Neuronal stem cell (in vitro differentiated cells): ENCODE results near the gene NLGN2.

Source experiments
- DNase-seq: peaks from one replicate; pipeline ENCODE4 v3.0.0-alpha.2; 2013; ENCODE audit warnings: low spot score
- H2AFZ ChIP-seq: one replicate; pipeline ENCODE4 v1.6.1; 2013; ENCODE audit warnings: mild to moderate bottlenecking, low read length, inconsistent platforms
- H2AK5ac ChIP-seq: 2 replicates; pipeline ENCODE4 v1.6.1; 2013; ENCODE audit warnings: low read depth, mild to moderate bottlenecking, inconsistent platforms, low read length, moderate library complexity, mixed read lengths
- H2BK120ac ChIP-seq: 2 replicates; pipeline ENCODE4 v1.6.1; 2013; ENCODE audit warnings: low read depth, mild to moderate bottlenecking, inconsistent platforms, low read length, moderate library complexity, mixed read lengths
- H2BK12ac ChIP-seq: one replicate; pipeline ENCODE4 v1.6.1; 2013; ENCODE audit warnings: low read length, inconsistent platforms
- H2BK15ac ChIP-seq: 2 replicates; pipeline ENCODE4 v1.6.1; 2013; ENCODE audit warnings: mild to moderate bottlenecking, low read length, inconsistent platforms, mixed read lengths
- H2BK5ac ChIP-seq: one replicate; pipeline ENCODE4 v1.6.1; 2013; ENCODE audit warnings: inconsistent platforms, mild to moderate bottlenecking, low read length, moderate library complexity
- H3K14ac ChIP-seq: one replicate; pipeline ENCODE4 v1.6.1; 2013; ENCODE audit warnings: low read length, inconsistent platforms
- H3K18ac ChIP-seq: 2 replicates; pipeline ENCODE4 v1.6.1; 2013; ENCODE audit warnings: low read length, inconsistent platforms
- H3K23ac ChIP-seq: 2 replicates; pipeline ENCODE4 v1.6.1; 2013; ENCODE audit warnings: low read depth, mild to moderate bottlenecking, mixed read lengths, low read length, inconsistent platforms; ENCODE audit not compliant: poor library complexity
- H3K27ac ChIP-seq: replicated peaks from 3 replicates; pipeline ENCODE4 v1.5.1; 2013; ENCODE audit warnings: low read length, inconsistent platforms
- H3K27me3 ChIP-seq, 3 experiments: 2 replicates each; pipeline ENCODE4 v1.6.1; 2013; ENCODE audit warnings: low read length in 3 of 3, mild to moderate bottlenecking in 2 of 3, inconsistent platforms in 1 of 3, low read depth in 1 of 3, mixed read lengths in 1 of 3, moderate library complexity in 1 of 3; ENCODE audit not compliant: control insufficient read depth in 3 of 3, insufficient read depth in 3 of 3
- H3K36me3 ChIP-seq, 2 donors: replicated peaks in 1 of 2; 2 replicates each; pipeline ENCODE4 v1.6.1; 2013; ENCODE audit warnings: low read length in 2 of 2; ENCODE audit not compliant: control insufficient read depth in 2 of 2, insufficient read depth in 2 of 2
- H3K4ac ChIP-seq: 2 replicates; pipeline ENCODE4 v1.6.1; 2013; ENCODE audit warnings: inconsistent platforms, mild to moderate bottlenecking, low read length, moderate library complexity
- H3K4me1 ChIP-seq, 2 donors: 1 replicate in 1 of 2; 2 replicates in 1 of 2; pipeline ENCODE4 v1.6.1; 2013; ENCODE audit warnings: low read length in 2 of 2, low read depth in 1 of 2; ENCODE audit not compliant: control insufficient read depth in 2 of 2, insufficient read depth in 1 of 2
- H3K4me2 ChIP-seq: one replicate; pipeline ENCODE4 v1.6.1; 2013; ENCODE audit warnings: mild to moderate bottlenecking, low read length, inconsistent platforms; ENCODE audit not compliant: insufficient read depth, poor library complexity, severe bottlenecking
- H3K4me3 ChIP-seq, 2 donors: 2 replicates each; pipeline ENCODE4 v1.5.1; 2013; ENCODE audit warnings: low read length in 2 of 2, mild to moderate bottlenecking in 2 of 2, inconsistent platforms in 1 of 2, moderate library complexity in 1 of 2
- H3K79me1 ChIP-seq: one replicate; pipeline ENCODE4 v1.6.1; 2013; ENCODE audit warnings: low read depth, mild to moderate bottlenecking, inconsistent platforms, low read length, moderate library complexity
- H3K9ac ChIP-seq: one replicate; pipeline ENCODE4 v1.6.1; 2013; ENCODE audit warnings: mild to moderate bottlenecking, low read depth, low read length, inconsistent platforms; ENCODE audit not compliant: poor library complexity
- H3K9me3 ChIP-seq, 2 donors: replicated peaks in 1 of 2; 2 replicates each; pipeline versions ENCODE3 to v1.6.1; 2013; ENCODE audit warnings: low read length in 2 of 2, mild to moderate bottlenecking in 2 of 2, inconsistent platforms in 1 of 2, low read depth in 1 of 2, mixed read lengths in 1 of 2, moderate library complexity in 1 of 2; ENCODE audit not compliant: control insufficient read depth in 2 of 2, insufficient read depth in 1 of 2
- H4K8ac ChIP-seq: one replicate; pipeline ENCODE4 v1.6.1; 2013; ENCODE audit warnings: low read depth, mild to moderate bottlenecking, inconsistent platforms, low read length, moderate library complexity
- H4K91ac ChIP-seq: one replicate; pipeline ENCODE4 v1.6.1; 2013; ENCODE audit warnings: low read length, low read depth, mild to moderate bottlenecking, inconsistent platforms; ENCODE audit not compliant: poor library complexity
- WGBS, 2 donors: extraction: QIAGEN DNeasy Blood & Tissue Kit; methylation state at CpG; one replicate each; pipeline ENCODE4 v1.1.7; 2013; ENCODE audit warnings: missing lambda C conversion rate in 2 of 2, mixed read lengths in 1 of 2; ENCODE audit not compliant: insufficient read length in 2 of 2, insufficient replicate concordance in 1 of 2; ENCODE audit errors: extremely low coverage in 2 of 2; 5-methylcytosine and 5-hydroxymethylcytosine counted together

Gene NLGN2

DNA sequence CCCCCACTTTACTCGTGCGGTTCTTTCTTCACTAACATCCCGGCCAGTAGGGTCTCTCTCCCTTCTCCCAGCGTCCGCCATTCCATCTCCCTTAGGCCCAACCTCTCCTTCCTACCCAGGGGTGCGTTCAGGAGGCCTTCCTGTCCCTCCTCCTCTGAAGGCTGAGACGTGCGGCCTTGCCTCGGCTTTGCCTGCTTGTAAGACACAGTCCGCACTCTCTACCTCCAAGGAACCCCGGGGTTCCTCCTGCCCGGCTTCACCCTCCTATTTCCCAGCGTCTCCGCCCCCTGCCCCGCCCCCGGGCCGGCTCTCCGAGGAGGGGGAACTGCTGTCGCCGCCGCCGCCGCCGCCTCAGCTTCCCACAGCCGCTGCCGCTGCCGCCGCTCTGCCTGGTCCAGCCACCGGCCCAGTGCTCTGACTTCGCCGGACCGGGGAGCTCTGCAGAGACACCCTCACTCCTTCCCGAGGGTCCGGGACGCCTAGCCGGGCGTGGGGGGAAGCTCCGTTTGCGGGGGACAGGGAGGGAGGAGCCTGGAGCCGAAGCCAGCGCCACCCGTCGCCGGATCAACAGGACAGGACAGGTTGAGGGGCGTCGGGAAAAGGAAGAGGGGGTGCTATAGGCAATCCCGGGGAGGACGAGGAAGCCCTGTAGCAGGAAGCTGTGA, 30.4 kb downstream of the NLGN2 start:
- Histone ChIP-seq H4K91ac (no peak overlapping the region), H3K27ac (no peak overlapping the region), H3K14ac (peak overlapping the region; percentile 99), H3K4ac (no peak overlapping the region), H3K9me3 (peaks cover 0 to 4% of the 10 kb centered on the region in 2 donors), H3K79me1 (no peaks in the 10 kb centered on the region), H2BK5ac (no peak overlapping the region), H3K4me2 (peak overlapping the region; percentile 93), H2AFZ (peak overlapping the region; percentile 96), H3K36me3 (no peaks in the 10 kb centered on the region), H2BK120ac (no peak overlapping the region), H2BK12ac (no peak overlapping the region), H3K27me3 (peaks cover 29 to 47% (median 38%) of the 10 kb centered on the region in 3 experiments), H3K23ac (peak overlapping the region; percentile 89), H2AK5ac (peak overlapping the region; percentile 19), H3K18ac (peak overlapping the region; percentile 95), H3K4me3 (peak overlapping the region; percentile 45 to 75), H2BK15ac (peak overlapping the region; percentile 95), H3K4me1 (peaks cover 25 to 29% of the 10 kb centered on the region in 2 donors), H4K8ac (no peak overlapping the region), H3K9ac (peak overlapping the region; percentile 84)
- no CpG with 5 or more reads among the region's 48 CpGs for WGBS, 2 donors
- DNase-seq: peak; percentile 58

DNA sequence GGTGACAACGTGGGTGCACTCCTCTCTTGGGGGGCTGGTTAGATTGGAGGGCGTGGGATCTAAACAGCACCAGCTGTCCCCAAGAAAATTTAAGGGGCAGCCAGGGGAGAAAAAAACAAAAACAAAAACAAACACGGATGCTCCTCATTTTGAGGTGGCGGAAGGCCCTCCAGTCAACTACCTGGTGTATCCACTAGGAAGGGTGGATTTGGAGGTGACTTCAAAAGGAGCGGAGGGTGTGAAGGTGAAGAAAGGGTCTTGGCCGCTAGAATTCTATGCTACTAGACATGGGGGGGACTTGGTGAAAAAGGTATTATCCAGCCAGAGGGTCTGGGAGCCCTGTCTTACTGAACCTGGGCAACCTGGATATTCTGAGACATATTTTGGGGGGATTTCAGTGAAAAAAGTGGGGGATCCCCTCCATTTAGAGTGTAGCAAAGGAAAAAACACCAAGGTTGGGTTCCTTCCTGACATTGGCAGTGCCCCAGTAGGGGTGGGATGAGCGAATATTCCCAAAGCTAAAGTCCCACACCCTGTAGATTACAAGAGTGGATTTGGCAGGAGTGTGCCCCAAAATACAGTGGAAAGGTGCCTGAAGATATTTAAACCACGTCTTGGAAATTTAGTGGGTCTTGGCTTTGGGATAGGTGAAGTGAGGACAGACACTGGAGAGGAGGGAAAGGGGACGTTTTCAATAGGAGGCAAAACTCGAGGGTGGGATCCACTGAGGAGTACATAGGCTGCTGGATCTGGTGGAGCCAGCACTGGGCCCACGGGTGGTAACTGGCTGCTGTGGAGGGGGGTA, 31.2 kb downstream of the NLGN2 start:
- no peak overlapping the region for H4K8ac ChIP-seq
- no peak overlapping the region for H2BK5ac ChIP-seq
- H2BK12ac ChIP-seq: no peak overlapping the region
- H2AFZ ChIP-seq: peak overlapping the region; percentile 96
- no peak overlapping the region for H3K4ac ChIP-seq
- peak overlapping the region; percentile 75 to 96 for H3K4me3 ChIP-seq
- H3K18ac ChIP-seq: peak overlapping the region; percentile 95
- peak overlapping the region; percentile 89 for H3K23ac ChIP-seq
- no CpG with 5 or more reads among the region's 11 CpGs for WGBS, 2 donors
- H2BK120ac ChIP-seq: no peak overlapping the region
- H3K9me3 ChIP-seq: peaks cover 0 to 4% of the 10 kb centered on the region in 2 donors
- peaks cover 29 to 49% (median 42%) of the 10 kb centered on the region in 3 experiments for H3K27me3 ChIP-seq
- no peak overlapping the region for H4K91ac ChIP-seq
- peaks cover 25 to 29% of the 10 kb centered on the region in 2 donors for H3K4me1 ChIP-seq
- H3K36me3 ChIP-seq: no peaks in the 10 kb centered on the region
- peak overlapping the region; percentile 89 for H2AK5ac ChIP-seq
- H2BK15ac ChIP-seq: peak overlapping the region; percentile 95
- no peaks in the 10 kb centered on the region for H3K79me1 ChIP-seq
- no peak overlapping the region for H3K14ac ChIP-seq
- peak overlapping the region; percentile 97 for H3K4me2 ChIP-seq
- no peak overlapping the region for H3K9ac ChIP-seq
- no peak for DNase-seq
- no peak overlapping the region for H3K27ac ChIP-seq

DNA sequence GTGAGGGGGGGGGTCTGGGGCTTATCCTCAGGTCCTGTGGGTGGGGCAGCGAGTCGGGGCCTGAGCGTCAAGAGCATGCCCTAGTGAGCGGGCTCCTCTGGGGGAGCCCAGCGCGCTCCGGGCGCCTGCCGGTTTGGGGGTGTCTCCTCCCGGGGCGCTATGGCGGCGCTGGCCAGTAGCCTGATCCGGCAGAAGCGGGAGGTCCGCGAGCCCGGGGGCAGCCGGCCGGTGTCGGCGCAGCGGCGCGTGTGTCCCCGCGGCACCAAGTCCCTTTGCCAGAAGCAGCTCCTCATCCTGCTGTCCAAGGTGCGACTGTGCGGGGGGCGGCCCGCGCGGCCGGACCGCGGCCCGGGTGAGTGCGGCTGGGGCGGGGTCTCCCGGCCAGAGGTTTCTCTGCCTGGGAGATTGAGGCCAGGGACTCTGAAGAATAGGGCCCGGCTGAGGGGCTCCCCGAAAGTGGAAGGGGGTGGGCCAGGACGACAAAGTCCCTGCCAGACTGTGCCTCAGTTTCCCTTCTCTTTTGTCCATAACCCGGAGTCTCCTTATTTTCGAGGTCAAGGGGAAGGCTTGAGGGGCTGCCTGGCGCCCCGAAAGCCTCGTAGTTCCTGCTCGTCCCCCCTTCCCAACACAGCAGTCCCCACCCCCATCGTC, 31.9 kb downstream of the NLGN2 start, which contains the start of gene FGF11:
Gene FGF11 (plus strand): TSS at position 51 of the 651 bp plus-strand sequence. CDS start 109 bp downstream, at position 160.
- no peak within 1 kb of the TSS for H3K4ac ChIP-seq
- H3K23ac ChIP-seq: peak within 1 kb of the TSS; percentile 89
- H3K9ac ChIP-seq: peak within 1 kb of the TSS; percentile 96
- H3K9me3 ChIP-seq: peaks cover 0 to 4% of the 10 kb centered on the region in 2 donors
- no CpG with 5 or more reads among the region's 50 CpGs for WGBS, 2 donors
- DNase-seq: no peak
- H3K27ac ChIP-seq: no peak within 1 kb of the TSS
- H3K79me1 ChIP-seq: no peaks in the 10 kb centered on the region
- peak within 1 kb of the TSS; percentile 74 for H2BK120ac ChIP-seq
- H4K8ac ChIP-seq: peak within 1 kb of the TSS; percentile 87
- peak within 1 kb of the TSS; percentile 9 for H4K91ac ChIP-seq
- peaks cover 29 to 49% (median 44%) of the 10 kb centered on the region in 3 experiments for H3K27me3 ChIP-seq
- peaks cover 26 to 31% of the 10 kb centered on the region in 2 donors for H3K4me1 ChIP-seq
- peak within 1 kb of the TSS; percentile 96 to 98 for H3K4me3 ChIP-seq
- H3K18ac ChIP-seq: peak within 1 kb of the TSS; percentile 100
- H2AK5ac ChIP-seq: peak within 1 kb of the TSS; percentile 89
- H3K36me3 ChIP-seq: no peaks in the 10 kb centered on the region
- H3K14ac ChIP-seq: peak within 1 kb of the TSS; percentile 99
- peak within 1 kb of the TSS; percentile 97 for H2AFZ ChIP-seq
- H2BK15ac ChIP-seq: peak within 1 kb of the TSS; percentile 95
- peak within 1 kb of the TSS; percentile 16 for H2BK12ac ChIP-seq
- peak within 1 kb of the TSS; percentile 97 for H3K4me2 ChIP-seq
- peak within 1 kb of the TSS; percentile 83 for H2BK5ac ChIP-seq
